Mammary epithelial cell (primary cell): ENCODE measurements around the gene ELMO1.

Experiments
- CTCF ChIP-seq, 2 donors: IDR thresholded peaks in 1 of 2; conservative IDR thresholded peaks in 1 of 2; 2 replicates each; pipeline ENCODE4 v1.5.1; 2011 to 2012; ENCODE audit warnings: inconsistent platforms in 2 of 2, low read length in 2 of 2, mild to moderate bottlenecking in 2 of 2, control low read depth in 1 of 2, low read depth in 1 of 2; ENCODE audit not compliant: insufficient read depth in 1 of 2; ENCODE audit errors: extremely low read depth in 1 of 2
- EZH2 ChIP-seq: IDR thresholded peaks from 2 replicates; pipeline ENCODE4 v1.6.1; 2012; ENCODE audit warnings: low read length, inconsistent platforms, borderline replicate concordance

DNA sequence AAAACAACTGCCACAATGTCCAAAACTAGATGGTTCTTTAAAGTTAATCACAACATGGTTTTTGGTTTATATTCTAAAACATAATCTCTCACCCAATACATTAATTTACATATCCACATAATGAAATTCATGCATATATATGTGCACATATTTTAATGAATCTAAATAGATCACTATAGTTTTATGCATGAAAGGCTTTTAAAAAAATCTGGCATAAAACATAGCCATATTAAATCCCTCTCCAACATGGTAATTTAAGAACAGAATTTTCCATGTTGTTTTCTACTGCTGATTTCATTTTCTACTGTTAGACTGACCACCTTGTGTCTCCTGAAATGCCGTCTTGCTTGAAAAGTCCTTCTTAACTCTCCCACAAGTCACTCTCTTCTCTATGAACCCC lies 528.2 kb downstream of the ELMO1 start:
- no peak for TF ChIP-seq CTCF (conservative IDR thresholded peaks at IDR 0.05 in 1 of 2, IDR thresholded peaks at IDR 0.05 in 1 of 2; ENCODE audit: extremely low read depth in 1 of 2, insufficient read depth in 1 of 2, low read depth in 1 of 2, low read length in 2 of 2)
- no peak for TF ChIP-seq EZH2
